A549 (cell line): Measurements from ENCODE around the gene ZNF317. TPM values are rescaled to one million over a fixed set of nuclear protein-coding genes. Genes with fewer than 3 reads are reported as not detected.
"Not testable (repeated sequence)": the region's sequence is repeated elsewhere in the genome, so short reads cannot be mapped to it uniquely, and the experiment has no call there.

Experiments
- ATAC-seq, 2 experiments: fragments of 200-7000 bp in 1 of 2; fragments of >200 bp in 1 of 2; cut with Nextera tagmentation in 1 of 2; cut with Tn5 transposase in 1 of 2; 3 replicates each; pipeline versions ENCODE4 v1.8.0 to v1.9.1; 2018 to 2020; ENCODE audit warnings: mild to moderate bottlenecking in 1 of 2, moderate library complexity in 1 of 2
- CTCF ChIA-PET: fragments of 300-600 bp; sonication (Branson Sonifier 250); formaldehyde crosslinking; extraction: SDS; loops from one replicate; lab custom pipeline; 2021; ENCODE audit warnings: antibody characterized with exemption, inconsistent platforms; lab: Yijun Ruan, JAX
- POLR2A ChIA-PET: fragments of 350-600 bp; formaldehyde crosslinking; extraction: SDS; loops from one replicate; lab custom pipeline; 2021; ENCODE audit warnings: antibody characterized with exemption, inconsistent platforms; lab: Yijun Ruan, JAX
- DNase-seq, 2 experiments: peaks; one replicate each; pipeline versions ENCODE4 v3.0.0 to v3.0.0-alpha.2; 2011 to 2016; ENCODE audit warnings: low read depth in 1 of 2, low spot score in 1 of 2
- FAIRE-seq: peaks from 2 replicates; lab custom pipeline; 2011; peaks lifted over from hg19 to GRCh38; lab: Jason Lieb, UNC
- H3K27ac ChIP-seq, 2 experiments: fragments of >200 bp; sonication (Bioruptor Twin); formaldehyde crosslinking; 3 replicates each; pipeline ENCODE4 v1.5.1; 2016 to 2017
- H3K4me1 ChIP-seq: fragments of >200 bp; sonication (Bioruptor Twin); formaldehyde crosslinking; 3 replicates; pipeline ENCODE4 v1.6.1; 2016
- H3K4me2 ChIP-seq: fragments of >200 bp; sonication (Bioruptor Twin); formaldehyde crosslinking; 3 replicates; pipeline ENCODE4 v1.6.1; 2016
- H3K4me3 ChIP-seq: fragments of >200 bp; sonication (Bioruptor Twin); formaldehyde crosslinking; 3 replicates; pipeline ENCODE4 v1.5.1; 2016
- H3K9me3 ChIP-seq: fragments of >200 bp; sonication (Bioruptor Twin); formaldehyde crosslinking; 3 replicates; pipeline ENCODE4 v1.6.1; 2016
- BHLHE40 ChIP-seq: IDR thresholded peaks from 2 replicates; pipeline ENCODE4 v1.6.1; 2012; ENCODE audit warnings: low read depth, low read length, inconsistent platforms
- CBX2 ChIP-seq: fragments of 200-600 bp; sonication (generic); IDR thresholded peaks from 2 replicates; pipeline ENCODE4 v1.6.1; 2016; ENCODE audit warnings: low read depth, mild to moderate bottlenecking, borderline replicate concordance
- CBX8 ChIP-seq: fragments of 200-600 bp; sonication (generic); IDR thresholded peaks from 2 replicates; pipeline ENCODE4 v1.6.1; 2016
- CHD2 ChIP-seq: fragments of 150-350 bp; IDR thresholded peaks from 2 replicates; pipeline ENCODE4 v1.6.1; 2014; ENCODE audit warnings: low read length; ENCODE audit not compliant: partially characterized antibody
- EHMT2 ChIP-seq: fragments of 200-600 bp; sonication (generic); IDR thresholded peaks from 2 replicates; pipeline ENCODE4 v1.6.1; 2016; ENCODE audit warnings: antibody characterized with exemption, low read depth, mild to moderate bottlenecking, moderate library complexity
- ELK1 ChIP-seq: fragments of 150-350 bp; IDR thresholded peaks from 2 replicates; pipeline ENCODE4 v1.6.1; 2014; ENCODE audit warnings: low read depth, mild to moderate bottlenecking, low read length
- FOSL2 ChIP-seq, 2 experiments: fragments of 450-650 bp in 1 of 2; fragments of >200 bp in 1 of 2; sonication (Bioruptor Twin) in 1 of 2; formaldehyde crosslinking; IDR thresholded peaks; 2 replicates each; pipeline versions ENCODE4 v1.5.0 to v1.6.1; 2016 to 2020; ENCODE audit warnings: mild to moderate bottlenecking in 1 of 2, moderate library complexity in 1 of 2
- GATA3 ChIP-seq: IDR thresholded peaks from 2 replicates; pipeline ENCODE4 v1.6.1; 2012; ENCODE audit warnings: borderline replicate concordance
- HOXA7 ChIP-seq: fragments of 250-450 bp; sonication (Bioruptor Pico); IDR thresholded peaks from 2 replicates; pipeline ENCODE4 v1.5.0; 2020; ENCODE audit warnings: mild to moderate bottlenecking, moderate library complexity
- MAFK ChIP-seq: fragments of 450-650 bp; IDR thresholded peaks from 2 replicates; pipeline ENCODE4 v1.6.1; 2014; ENCODE audit not compliant: partially characterized antibody
- MAZ ChIP-seq: fragments of 150-350 bp; IDR thresholded peaks from 2 replicates; pipeline ENCODE4 v1.6.1; 2014; ENCODE audit warnings: antibody characterized with exemption, low read depth, low read length, borderline replicate concordance
- MYC ChIP-seq: IDR thresholded peaks from 2 replicates; pipeline ENCODE4 v1.6.1; 2012; ENCODE audit warnings: mild to moderate bottlenecking, inconsistent platforms, low read length, improper control_type of control experiment, borderline replicate concordance
- RAD21 ChIP-seq, 2 experiments: fragments of >200 bp in 1 of 2; sonication (Bioruptor Twin) in 1 of 2; formaldehyde crosslinking in 1 of 2; IDR thresholded peaks in 1 of 2; conservative IDR thresholded peaks in 1 of 2; 2 replicates in 1 of 2; 3 replicates in 1 of 2; pipeline ENCODE4 v1.6.1; 2012 to 2018; ENCODE audit warnings: inconsistent platforms in 1 of 2
- RNF2 ChIP-seq: fragments of 200-600 bp; sonication (generic); IDR thresholded peaks from 2 replicates; pipeline ENCODE4 v1.6.1; 2016; ENCODE audit warnings: low read depth, mild to moderate bottlenecking, antibody characterized with exemption, moderate library complexity, borderline replicate concordance
- SMC3 ChIP-seq: fragments of >200 bp; sonication (Bioruptor Twin); formaldehyde crosslinking; IDR thresholded peaks from 3 replicates; pipeline ENCODE4 v1.6.1; 2018; ENCODE audit warnings: inconsistent platforms
- ZC3H11A ChIP-seq: fragments of 450-650 bp; IDR thresholded peaks from 2 replicates; pipeline ENCODE4 v1.6.1; 2014; ENCODE audit warnings: antibody characterized with exemption, mild to moderate bottlenecking
- ZFP36 ChIP-seq: fragments of 450-650 bp; IDR thresholded peaks from 2 replicates; pipeline ENCODE4 v1.6.1; 2014; ENCODE audit warnings: borderline replicate concordance; ENCODE audit not compliant: partially characterized antibody
- WGBS: methylation state at CpG from one replicate; pipeline ENCODE4 v1.1.6; 2017; ENCODE audit errors: missing lambda C conversion rate; 5-methylcytosine and 5-hydroxymethylcytosine counted together
- polyA plus RNA-seq, 4 experiments: library from polyadenylated mRNA; depleted of rRNA in 3 of 4; stranded (reverse); fragments of >200 nt; fragmentation: RNase III in 1 of 4; extraction: RNeasy Plus Mini Kit Qiagen cat#74134 plus additional on column Dnase treatment in 1 of 4; gene quantifications; 2 replicates in 3 of 4; 3 replicates in 1 of 4; pipeline ENCODE4 v1.2.3, GENCODE V29; 2011 to 2017
- TF ChIP-seq, protein P1 (sequence below): fragments of 450-650 bp; IDR thresholded peaks from 2 replicates; pipeline ENCODE4 v1.6.1; 2014; ENCODE audit warnings: antibody characterized with exemption
- TF ChIP-seq, protein P2 (sequence below): fragments of >200 bp; sonication (Bioruptor Twin); formaldehyde crosslinking; IDR thresholded peaks from 3 replicates; pipeline ENCODE4 v1.5.1; 2016

The ZNF317 gene
- polyA plus RNA-seq, 2 of the 4 experiments (the other 2 are of a cell fraction) = 16.3 to 21.8 TPM

DNA sequence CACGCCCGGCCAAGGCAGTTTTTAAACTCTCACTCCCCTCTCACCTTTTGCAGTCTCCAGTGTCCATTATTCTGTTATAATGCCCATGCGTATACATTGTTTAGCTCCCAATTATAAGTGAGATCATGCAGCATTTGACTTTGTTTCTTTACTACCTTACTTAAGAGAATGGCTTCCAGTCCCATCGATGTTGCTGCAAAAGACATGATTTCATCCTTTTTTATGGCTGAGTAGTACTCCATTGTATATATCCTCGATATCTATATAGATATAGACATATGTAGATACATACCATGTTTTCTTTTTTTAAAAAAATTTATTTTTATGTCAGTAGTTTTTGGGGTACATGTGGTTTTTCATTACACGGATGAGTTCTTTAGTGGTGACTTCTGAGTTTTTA, 47.0 kb downstream of the ZNF317 start:
- ChIA-PET POLR2A (no interaction called here), CTCF (no interaction called here)
- H3K4me1 ChIP-seq = no peaks in the 10 kb centered on the region
- WGBS = 31% methylated on average over 6 of the region's 6 CpGs
- H3K4me3 ChIP-seq = no peak overlapping the region
- no peak overlapping the region for H3K27ac ChIP-seq
- no peak overlapping the region for H3K4me2 ChIP-seq
- H3K9me3 ChIP-seq = no peaks in the 10 kb centered on the region; the same call in 1 of the 3 replicates
- ATAC-seq (no peak), DNase-seq (no peak), FAIRE-seq (no peak)
- TF ChIP-seq MAZ (no peak), ZFP36 (no peak), EHMT2 (no peak), RNF2 (no peak), ZC3H11A (no peak), ELK1 (no peak), CBX8 (no peak), CBX2 (no peak), BHLHE40 (no peak), HOXA7 (CRISPR knock-in tag) (no peak)
- TF ChIP-seq, protein P1, sequence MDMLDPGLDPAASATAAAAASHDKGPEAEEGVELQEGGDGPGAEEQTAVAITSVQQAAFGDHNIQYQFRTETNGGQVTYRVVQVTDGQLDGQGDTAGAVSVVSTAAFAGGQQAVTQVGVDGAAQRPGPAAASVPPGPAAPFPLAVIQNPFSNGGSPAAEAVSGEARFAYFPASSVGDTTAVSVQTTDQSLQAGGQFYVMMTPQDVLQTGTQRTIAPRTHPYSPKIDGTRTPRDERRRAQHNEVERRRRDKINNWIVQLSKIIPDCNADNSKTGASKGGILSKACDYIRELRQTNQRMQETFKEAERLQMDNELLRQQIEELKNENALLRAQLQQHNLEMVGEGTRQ = no peak

DNA sequence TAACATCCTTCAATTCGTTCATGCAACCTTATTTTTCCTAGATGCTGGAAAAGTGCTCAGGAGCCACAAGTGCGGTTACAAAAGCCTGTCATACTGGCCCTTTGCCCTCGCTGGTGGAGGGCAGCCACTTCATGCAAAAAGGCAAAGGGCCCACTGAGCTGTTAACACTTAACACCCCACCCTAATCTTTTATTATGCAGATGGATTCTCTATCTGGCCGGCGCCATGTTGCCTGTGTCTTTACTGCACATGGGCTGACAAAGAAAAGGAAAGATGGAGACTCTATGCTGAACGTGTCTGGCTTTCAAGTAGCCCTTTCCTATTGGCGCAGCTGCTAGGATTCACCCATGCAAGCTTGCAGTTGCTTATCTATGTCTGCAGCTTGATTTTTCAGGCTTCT, 49.3 kb downstream of the ZNF317 start:
- TF ChIP-seq RNF2 (no peak), BHLHE40 (no peak), FOSL2 (IDR thresholded peaks at IDR 0.05) (no peak), FOSL2 (CRISPR knock-in tag; IDR thresholded peaks at IDR 0.05) (no peak), GATA3 (no peak), MYC (no peak)
- H3K4me2 ChIP-seq = no peak overlapping the region
- no peak for FAIRE-seq
- H3K27ac ChIP-seq = no peak overlapping the region
- H3K4me1 ChIP-seq = no peaks in the 10 kb centered on the region
- WGBS = 1% methylated on average over 7 of the region's 7 CpGs
- no peak overlapping the region for H3K4me3 ChIP-seq
- no peak for ATAC-seq
- no peaks in the 10 kb centered on the region; the same call in 1 of the 3 replicates for H3K9me3 ChIP-seq
- no peak for DNase-seq
- ChIA-PET CTCF (no interaction called here), POLR2A (no interaction called here)

- WGBS = no CpG with 5 or more reads among the region's 2 CpGs
- H3K4me2 ChIP-seq, H3K27ac ChIP-seq, FAIRE-seq, POLR2A ChIA-PET, ATAC-seq, DNase-seq, H3K9me3 ChIP-seq, H3K4me3 ChIP-seq, H3K4me1 ChIP-seq, CTCF ChIA-PET: not testable (repeated sequence)
Measured at GRCh38 chr19:9198044-9198443, 57.8 kb downstream of the ZNF317 start.

- ATAC-seq (no peak), DNase-seq (peak; percentile 1 to 32), FAIRE-seq (no peak)
- Histone ChIP-seq H3K4me3 (no peak overlapping the region), H3K9me3 (no peaks in the 10 kb centered on the region; the same call in 2 of the 3 replicates), H3K4me2 (no peak overlapping the region), H3K27ac (no peak overlapping the region), H3K4me1 (no peaks in the 10 kb centered on the region)
- WGBS = 60% methylated on average over 8 of the region's 13 CpGs
- ChIA-PET CTCF (interaction anchor here (0.9 kb wide), 1 partner anchor 590 kb away, joined by 4 read pairs; no protein-coding TSS in a partner anchor), POLR2A (no interaction called here)
- peak; percentile 31; the same call in 1 of the 3 replicates for TF ChIP-seq SMC3
- peak; percentile 50 to 64; a peak in 3 of 5 replicates for TF ChIP-seq RAD21 (conservative IDR thresholded peaks at IDR 0.05 in 1 of 2, IDR thresholded peaks at IDR 0.05 in 1 of 2)
- TF ChIP-seq, protein P2, sequence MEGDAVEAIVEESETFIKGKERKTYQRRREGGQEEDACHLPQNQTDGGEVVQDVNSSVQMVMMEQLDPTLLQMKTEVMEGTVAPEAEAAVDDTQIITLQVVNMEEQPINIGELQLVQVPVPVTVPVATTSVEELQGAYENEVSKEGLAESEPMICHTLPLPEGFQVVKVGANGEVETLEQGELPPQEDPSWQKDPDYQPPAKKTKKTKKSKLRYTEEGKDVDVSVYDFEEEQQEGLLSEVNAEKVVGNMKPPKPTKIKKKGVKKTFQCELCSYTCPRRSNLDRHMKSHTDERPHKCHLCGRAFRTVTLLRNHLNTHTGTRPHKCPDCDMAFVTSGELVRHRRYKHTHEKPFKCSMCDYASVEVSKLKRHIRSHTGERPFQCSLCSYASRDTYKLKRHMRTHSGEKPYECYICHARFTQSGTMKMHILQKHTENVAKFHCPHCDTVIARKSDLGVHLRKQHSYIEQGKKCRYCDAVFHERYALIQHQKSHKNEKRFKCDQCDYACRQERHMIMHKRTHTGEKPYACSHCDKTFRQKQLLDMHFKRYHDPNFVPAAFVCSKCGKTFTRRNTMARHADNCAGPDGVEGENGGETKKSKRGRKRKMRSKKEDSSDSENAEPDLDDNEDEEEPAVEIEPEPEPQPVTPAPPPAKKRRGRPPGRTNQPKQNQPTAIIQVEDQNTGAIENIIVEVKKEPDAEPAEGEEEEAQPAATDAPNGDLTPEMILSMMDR = peak; percentile 36
- TF ChIP-seq CHD2 = no peak
- no peak for TF ChIP-seq MAFK
Measured at GRCh38 chr19:9205501-9206113, 65.4 kb downstream of the ZNF317 start.
